ENCODE data around the gene RPS29. TPM values are rescaled to one million over a fixed set of nuclear protein-coding genes. Genes with fewer than 3 reads are reported as not detected.

Gene RPS29
- total and polyA plus RNA-seq, 9 of the 15 experiments (the other 6 are each of a cell fraction or from before 2014, with no cell fraction given), result 1,545 to 5,012 (median 2,448) TPM

- TF ChIP-seq PBX2 (CRISPR knock-in tag; IDR thresholded peaks at IDR 0.05; ENCODE audit: low read depth), result no peak
- no peak for TF ChIP-seq PBX2 (tag; conservative IDR thresholded peaks at IDR 0.05; ENCODE audit: low read depth)
- no peak for TF ChIP-seq ZNF449 (CRISPR knock-in tag; IDR thresholded peaks at IDR 0.05)
- TF ChIP-seq AFF4 (CRISPR knock-in tag; IDR thresholded peaks at IDR 0.05), result 0 out of 2 replicates have a peak, but pooled peaks have one; percentile 25
- no peak for TF ChIP-seq ZBTB1 (CRISPR knock-in tag; IDR thresholded peaks at IDR 0.05; ENCODE audit: borderline replicate concordance, low read depth)
- no peak for TF ChIP-seq SMAD2 (IDR thresholded peaks at IDR 0.05; ENCODE audit: low read depth, low read length)
- peak; percentile 56; the same call in 1 of the 2 replicates for TF ChIP-seq POLR2A (conservative IDR thresholded peaks at IDR 0.05)
- no peak for TF ChIP-seq SRSF7 (optimal IDR thresholded peaks at IDR 0.05; ENCODE audit: low read depth, low read length)
- no peak for TF ChIP-seq FOXA1 (IDR thresholded peaks at IDR 0.05; ENCODE audit: borderline replicate concordance)
- TF ChIP-seq ZNF592 (IDR thresholded peaks at IDR 0.05), result peak; percentile 16; the same call in 1 of the 2 replicates
- no peak for TF ChIP-seq POLR2H (tag; IDR thresholded peaks at IDR 0.05; ENCODE audit: low read depth)
- peak in 1 of 2 experiments; percentile 72; a peak in 2 of 4 replicates for TF ChIP-seq HDAC1 (IDR thresholded peaks at IDR 0.05)
- TF ChIP-seq SUPT5H (IDR thresholded peaks at IDR 0.05), result no peak
- no peak for TF ChIP-seq IRF1 (CRISPR knock-in tag; IDR thresholded peaks at IDR 0.05; ENCODE audit: borderline replicate concordance)
These were observed 48.6 kb upstream of the RPS29 start, which contains the start of gene DNAAF2 (continued) for GRCh38 chr14:49634547-49635334.
